ENCODE measurements around the gene ACKR3.

Gene ACKR3

GRCh38 chr2:236570081-236570868 lies 650 bp downstream of the ACKR3 start:
- no peak for DNase-seq

GRCh38 chr2:236571145-236571544 lies 1.5 kb downstream of the ACKR3 start:
- DNase-seq, result peak; percentile 57

GRCh38 chr2:236572482-236572881 lies 2.9 kb downstream of the ACKR3 start:
- no peak for DNase-seq

- DNase-seq, result no peak
These were observed 3.7 kb downstream of the ACKR3 start for GRCh38 chr2:236573066-236573929.

GRCh38 chr2:236574000-236574399 lies 4.4 kb downstream of the ACKR3 start:
- no peak for DNase-seq

GRCh38 chr2:236574424-236575145 lies 5.0 kb downstream of the ACKR3 start:
- no peak for DNase-seq

GRCh38 chr2:236575510-236575909 lies 5.9 kb downstream of the ACKR3 start:
- no peak for DNase-seq

- DNase-seq, result no peak
These were observed 6.5 kb downstream of the ACKR3 start for GRCh38 chr2:236576087-236576486.

- no peak for DNase-seq
These were observed 7.3 kb downstream of the ACKR3 start for GRCh38 chr2:236576953-236577352.

- no peak for DNase-seq
These were observed 8.1 kb downstream of the ACKR3 start for GRCh38 chr2:236577481-236578410.

GRCh38 chr2:236578411-236578846 lies 8.8 kb downstream of the ACKR3 start:
- no peak for DNase-seq

GRCh38 chr2:236579048-236579745 lies 9.6 kb downstream of the ACKR3 start:
- no peak for DNase-seq

GRCh38 chr2:236579746-236580315 lies 10.2 kb downstream of the ACKR3 start:
- DNase-seq, result no peak

GRCh38 chr2:236580746-236581355 lies 11.2 kb downstream of the ACKR3 start:
- peak; percentile 12 for DNase-seq

GRCh38 chr2:236581546-236581945 lies 11.9 kb downstream of the ACKR3 start:
- no peak for DNase-seq

GRCh38 chr2:236582968-236583367 lies 13.3 kb downstream of the ACKR3 start:
- peak; percentile 16 for DNase-seq

GRCh38 chr2:236583621-236584203 lies 14.1 kb downstream of the ACKR3 start:
- no peak for DNase-seq

- DNase-seq, result no peak
These were observed 15.1 kb downstream of the ACKR3 start for GRCh38 chr2:236584521-236585384.

- DNase-seq, result no peak
These were observed 16.3 kb downstream of the ACKR3 start for GRCh38 chr2:236585966-236586365.

Measured in left hindlimb (tissue), 1 donor.